ENCODE measurements around the gene MYO7B. TPM values are rescaled to one million over a fixed set of nuclear protein-coding genes. Genes with fewer than 3 reads are reported as not detected.

The MYO7B gene
- total RNA-seq, 1 experiment from 2014 or later = 0.05 TPM

GRCh38 chr2:127611076-127611925, 75.8 kb downstream of the MYO7B start:
- CTCF ChIA-PET = no interaction called here
- peaks cover 74% of the 10 kb centered on the region for H3K27me3 Mint-ChIP-seq (ENCODE audit: unreplicated experiment)

GRCh38 chr2:127612111-127612822, 76.8 kb downstream of the MYO7B start:
- H3K27me3 Mint-ChIP-seq (ENCODE audit: unreplicated experiment) = peaks cover 75% of the 10 kb centered on the region
- H3K4me1 Mint-ChIP-seq (ENCODE audit: low read depth, unreplicated experiment) = no peaks in the 10 kb centered on the region

More at GRCh38 chr2:127611076-127611925, 75.8 kb downstream of the MYO7B start:
- no peaks in the 10 kb centered on the region for H3K4me1 Mint-ChIP-seq (ENCODE audit: low read depth, unreplicated experiment)
- H3K9me3 Mint-ChIP-seq (ENCODE audit: low read depth, unreplicated experiment) = peaks cover 6% of the 10 kb centered on the region
- BruUV-seq (replicated peaks) = no TSS peak
- TF ChIP-seq, protein P1, sequence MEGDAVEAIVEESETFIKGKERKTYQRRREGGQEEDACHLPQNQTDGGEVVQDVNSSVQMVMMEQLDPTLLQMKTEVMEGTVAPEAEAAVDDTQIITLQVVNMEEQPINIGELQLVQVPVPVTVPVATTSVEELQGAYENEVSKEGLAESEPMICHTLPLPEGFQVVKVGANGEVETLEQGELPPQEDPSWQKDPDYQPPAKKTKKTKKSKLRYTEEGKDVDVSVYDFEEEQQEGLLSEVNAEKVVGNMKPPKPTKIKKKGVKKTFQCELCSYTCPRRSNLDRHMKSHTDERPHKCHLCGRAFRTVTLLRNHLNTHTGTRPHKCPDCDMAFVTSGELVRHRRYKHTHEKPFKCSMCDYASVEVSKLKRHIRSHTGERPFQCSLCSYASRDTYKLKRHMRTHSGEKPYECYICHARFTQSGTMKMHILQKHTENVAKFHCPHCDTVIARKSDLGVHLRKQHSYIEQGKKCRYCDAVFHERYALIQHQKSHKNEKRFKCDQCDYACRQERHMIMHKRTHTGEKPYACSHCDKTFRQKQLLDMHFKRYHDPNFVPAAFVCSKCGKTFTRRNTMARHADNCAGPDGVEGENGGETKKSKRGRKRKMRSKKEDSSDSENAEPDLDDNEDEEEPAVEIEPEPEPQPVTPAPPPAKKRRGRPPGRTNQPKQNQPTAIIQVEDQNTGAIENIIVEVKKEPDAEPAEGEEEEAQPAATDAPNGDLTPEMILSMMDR (IDR thresholded peaks at IDR 0.05; ENCODE audit: unreplicated experiment) = no peak
- H3K36me3 Mint-ChIP-seq (ENCODE audit: insufficient read depth, unreplicated experiment) = no peaks in the 10 kb centered on the region
- no peak overlapping the region for H3K4me3 Mint-ChIP-seq (ENCODE audit: low read depth, unreplicated experiment)
- DNase-seq = no peak
- intact Hi-C loops (cut with micrococcal nuclease; ENCODE audit: unreplicated experiment) = no loop called here
- no peak overlapping the region for H3K27ac Mint-ChIP-seq (ENCODE audit: unreplicated experiment)

GRCh38 chr2:127614246-127614645, 78.8 kb downstream of the MYO7B start:
- no peaks in the 10 kb centered on the region for H3K4me1 Mint-ChIP-seq (ENCODE audit: low read depth, unreplicated experiment)
- no peak overlapping the region for H3K4me3 Mint-ChIP-seq (ENCODE audit: low read depth, unreplicated experiment)
- no peak overlapping the region for H3K27ac Mint-ChIP-seq (ENCODE audit: unreplicated experiment)
- H3K36me3 Mint-ChIP-seq (ENCODE audit: insufficient read depth, unreplicated experiment) = no peaks in the 10 kb centered on the region
- no TSS peak for BruUV-seq (replicated peaks)
- H3K27me3 Mint-ChIP-seq (ENCODE audit: unreplicated experiment) = peaks cover 80% of the 10 kb centered on the region
- intact Hi-C loops (cut with micrococcal nuclease; ENCODE audit: unreplicated experiment) = no loop called here
- CTCF ChIA-PET = interaction anchor here (1.0 kb wide), 1 partner anchor 11 kb away, joined by 3 read pairs; no protein-coding TSS in a partner anchor
- H3K9me3 Mint-ChIP-seq (ENCODE audit: low read depth, unreplicated experiment) = peaks cover 6% of the 10 kb centered on the region
- DNase-seq = no peak
- TF ChIP-seq, protein P1 (IDR thresholded peaks at IDR 0.05; ENCODE audit: unreplicated experiment) = no peak

More at GRCh38 chr2:127612111-127612822, 76.8 kb downstream of the MYO7B start:
- Mint-ChIP-seq H3K4me3 (ENCODE audit: low read depth, unreplicated experiment) (no peak overlapping the region), H3K36me3 (ENCODE audit: insufficient read depth, unreplicated experiment) (no peaks in the 10 kb centered on the region), H3K27ac (ENCODE audit: unreplicated experiment) (no peak overlapping the region), H3K9me3 (ENCODE audit: low read depth, unreplicated experiment) (peaks cover 6% of the 10 kb centered on the region)
- CTCF ChIA-PET = no interaction called here
- intact Hi-C loops (cut with micrococcal nuclease; ENCODE audit: unreplicated experiment) = no loop called here
- no TSS peak for BruUV-seq (replicated peaks)
- TF ChIP-seq, protein P1 (IDR thresholded peaks at IDR 0.05; ENCODE audit: unreplicated experiment) = no peak
- DNase-seq = no peak

DNA sequence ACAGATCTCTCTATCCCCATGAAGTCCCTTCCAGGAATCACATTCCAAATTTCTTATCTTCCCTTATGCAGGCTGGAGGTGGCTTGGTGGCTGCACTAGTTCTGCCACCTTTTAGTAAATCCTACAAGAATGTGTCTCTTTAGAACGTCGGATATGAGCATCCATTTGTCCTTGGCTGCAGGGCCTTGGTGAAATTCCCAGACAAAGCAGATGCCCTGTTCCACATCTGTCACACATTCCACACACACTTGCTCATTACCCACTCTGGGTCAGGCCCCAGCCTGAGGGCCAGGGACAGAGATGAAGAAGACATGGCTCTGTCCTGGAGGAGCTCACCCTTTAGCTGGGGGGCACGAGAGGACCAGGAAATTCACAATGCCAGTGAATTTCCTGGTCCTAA, 79.2 kb downstream of the MYO7B start:
- Mint-ChIP-seq H3K9me3 (ENCODE audit: low read depth, unreplicated experiment) (peaks cover 6% of the 10 kb centered on the region), H3K4me1 (ENCODE audit: low read depth, unreplicated experiment) (no peaks in the 10 kb centered on the region), H3K27me3 (ENCODE audit: unreplicated experiment) (peaks cover 80% of the 10 kb centered on the region), H3K4me3 (ENCODE audit: low read depth, unreplicated experiment) (no peak overlapping the region), H3K27ac (ENCODE audit: unreplicated experiment) (no peak overlapping the region), H3K36me3 (ENCODE audit: insufficient read depth, unreplicated experiment) (no peaks in the 10 kb centered on the region)
- CTCF ChIA-PET = no interaction called here
- no TSS peak for BruUV-seq (replicated peaks)
- intact Hi-C loops (cut with micrococcal nuclease; ENCODE audit: unreplicated experiment) = no loop called here
- TF ChIP-seq, protein P1 (IDR thresholded peaks at IDR 0.05; ENCODE audit: unreplicated experiment) = no peak
- DNase-seq = no peak

Measured in Calu3 (cell line).